ENCODE data around the gene PDIA6. TPM values are rescaled to one million over a fixed set of nuclear protein-coding genes. Genes with fewer than 3 reads are reported as not detected.
"Not testable (repeated sequence)": the region's sequence is repeated elsewhere in the genome, so short reads cannot be mapped to it uniquely, and the experiment has no call there.

Gene PDIA6
- total RNA-seq, 1 donor from 2014 or later: 205 TPM

DNA sequence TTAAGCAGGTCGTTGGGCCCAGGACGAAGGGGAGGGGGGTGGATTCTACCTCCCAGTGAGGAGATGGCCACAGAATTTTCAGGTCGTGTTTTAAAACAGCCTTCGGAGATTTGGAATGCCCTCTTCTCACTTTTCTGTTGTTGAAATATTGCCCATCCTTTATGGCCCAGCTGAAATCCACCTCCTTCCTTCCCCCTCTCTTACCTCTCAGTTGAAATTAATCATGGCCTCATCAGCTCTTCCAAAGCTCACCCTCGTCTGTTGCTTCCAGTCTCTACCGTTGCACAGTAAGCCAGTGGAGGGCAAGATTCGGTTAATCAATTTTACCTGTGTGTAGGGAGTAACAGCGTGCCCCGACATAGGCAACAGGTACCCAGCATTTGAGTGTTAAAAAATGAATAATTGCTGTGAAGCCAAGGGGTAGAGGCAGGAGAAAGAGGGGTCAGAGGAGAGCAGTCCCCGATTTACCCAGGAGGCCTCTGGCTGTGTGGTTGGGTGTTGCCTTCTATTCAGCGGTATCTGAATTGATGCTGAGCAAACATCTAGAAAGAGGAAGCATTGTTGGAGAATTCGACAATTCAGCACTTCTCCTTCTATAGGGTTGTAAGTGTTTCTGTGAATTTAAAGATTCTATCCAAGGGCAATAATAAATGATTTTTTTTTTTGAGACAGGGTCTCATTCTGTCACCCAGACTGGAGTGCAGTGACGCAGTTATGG, 8.6 kb upstream of the PDIA6 start:
- no peaks in the 10 kb centered on the region for H3K9me3 Mint-ChIP-seq (ENCODE audit: unreplicated experiment)
- no peaks in the 10 kb centered on the region for H3K4me1 Mint-ChIP-seq (ENCODE audit: unreplicated experiment)
- no peaks in the 10 kb centered on the region for H3K36me3 Mint-ChIP-seq (ENCODE audit: unreplicated experiment)
- H3K4me3 Mint-ChIP-seq (ENCODE audit: unreplicated experiment): no peak overlapping the region
- peaks cover 44% of the 10 kb centered on the region for H3K27me3 Mint-ChIP-seq (ENCODE audit: unreplicated experiment)
- TF ChIP-seq, protein P1, sequence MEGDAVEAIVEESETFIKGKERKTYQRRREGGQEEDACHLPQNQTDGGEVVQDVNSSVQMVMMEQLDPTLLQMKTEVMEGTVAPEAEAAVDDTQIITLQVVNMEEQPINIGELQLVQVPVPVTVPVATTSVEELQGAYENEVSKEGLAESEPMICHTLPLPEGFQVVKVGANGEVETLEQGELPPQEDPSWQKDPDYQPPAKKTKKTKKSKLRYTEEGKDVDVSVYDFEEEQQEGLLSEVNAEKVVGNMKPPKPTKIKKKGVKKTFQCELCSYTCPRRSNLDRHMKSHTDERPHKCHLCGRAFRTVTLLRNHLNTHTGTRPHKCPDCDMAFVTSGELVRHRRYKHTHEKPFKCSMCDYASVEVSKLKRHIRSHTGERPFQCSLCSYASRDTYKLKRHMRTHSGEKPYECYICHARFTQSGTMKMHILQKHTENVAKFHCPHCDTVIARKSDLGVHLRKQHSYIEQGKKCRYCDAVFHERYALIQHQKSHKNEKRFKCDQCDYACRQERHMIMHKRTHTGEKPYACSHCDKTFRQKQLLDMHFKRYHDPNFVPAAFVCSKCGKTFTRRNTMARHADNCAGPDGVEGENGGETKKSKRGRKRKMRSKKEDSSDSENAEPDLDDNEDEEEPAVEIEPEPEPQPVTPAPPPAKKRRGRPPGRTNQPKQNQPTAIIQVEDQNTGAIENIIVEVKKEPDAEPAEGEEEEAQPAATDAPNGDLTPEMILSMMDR (IDR thresholded peaks at IDR 0.05): no peak
- no peak for DNase-seq (ENCODE audit: extremely low spot score, unreplicated experiment)
- no peak overlapping the region for H3K27ac Mint-ChIP-seq (ENCODE audit: unreplicated experiment)

DNA sequence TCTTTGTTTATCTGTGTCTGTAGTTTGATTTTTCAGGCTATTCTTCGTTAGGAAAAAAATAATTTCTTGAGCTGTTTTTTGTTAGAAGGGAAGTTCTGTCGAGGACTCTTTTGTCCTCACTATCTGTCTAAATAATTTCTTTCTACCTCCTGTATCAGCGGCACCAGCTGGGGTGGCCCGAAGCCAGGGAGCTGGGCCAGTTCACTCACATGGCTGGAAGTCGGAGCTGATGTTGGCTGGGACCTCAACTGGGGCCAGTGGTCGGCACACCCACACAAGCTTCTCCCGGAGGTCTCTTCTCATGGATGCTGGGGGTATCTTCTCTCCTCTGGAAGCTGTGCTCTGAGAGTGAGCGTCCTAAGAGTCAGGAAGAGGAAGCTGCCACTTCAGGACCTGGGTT, 8.0 kb upstream of the PDIA6 start:
- Mint-ChIP-seq H3K27ac (ENCODE audit: unreplicated experiment) (no peak overlapping the region), H3K9me3 (ENCODE audit: unreplicated experiment) (no peaks in the 10 kb centered on the region), H3K36me3 (ENCODE audit: unreplicated experiment) (no peaks in the 10 kb centered on the region), H3K4me3 (ENCODE audit: unreplicated experiment) (no peak overlapping the region), H3K27me3 (ENCODE audit: unreplicated experiment) (peaks cover 38% of the 10 kb centered on the region), H3K4me1 (ENCODE audit: unreplicated experiment) (no peaks in the 10 kb centered on the region)
- TF ChIP-seq, protein P1 (IDR thresholded peaks at IDR 0.05): no peak
- no peak for DNase-seq (ENCODE audit: extremely low spot score, unreplicated experiment)

DNA sequence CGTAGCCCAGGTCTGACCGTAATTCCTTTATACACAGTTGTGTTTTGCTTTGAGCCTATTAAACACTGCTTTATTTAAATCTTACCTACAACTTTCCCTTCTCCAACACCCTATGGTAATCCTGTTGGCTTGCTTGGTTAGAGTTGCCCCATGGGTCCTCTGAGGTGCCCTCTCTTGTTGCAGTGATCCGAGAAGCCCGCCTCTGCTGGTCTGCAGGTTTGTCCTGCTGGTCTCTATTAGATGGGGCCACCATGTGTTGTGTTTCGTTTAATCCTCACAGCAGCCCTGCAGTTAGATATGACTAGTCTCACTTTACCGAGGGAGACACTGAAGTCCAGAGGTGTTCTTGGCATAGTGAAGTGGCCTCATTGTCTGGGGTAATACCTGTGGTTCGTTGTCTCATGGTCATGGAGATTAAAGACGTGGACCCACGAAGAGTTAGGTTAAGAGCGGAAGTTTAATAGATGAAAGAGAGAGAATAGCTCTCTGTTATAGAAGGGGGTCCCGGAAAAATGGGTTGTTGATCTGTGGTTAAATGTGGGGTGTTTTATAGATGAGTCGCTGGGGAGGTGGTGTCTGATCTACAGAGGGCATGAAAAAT, 7.2 kb upstream of the PDIA6 start:
- Mint-ChIP-seq H3K4me3 (ENCODE audit: unreplicated experiment) (no peak overlapping the region), H3K27me3 (ENCODE audit: unreplicated experiment) (peaks cover 30% of the 10 kb centered on the region), H3K36me3 (ENCODE audit: unreplicated experiment) (no peaks in the 10 kb centered on the region), H3K4me1 (ENCODE audit: unreplicated experiment) (peaks cover under 1% of the 10 kb centered on the region), H3K9me3 (ENCODE audit: unreplicated experiment) (no peaks in the 10 kb centered on the region), H3K27ac (ENCODE audit: unreplicated experiment) (no peak overlapping the region)
- TF ChIP-seq, protein P1 (IDR thresholded peaks at IDR 0.05): no peak
- no peak for DNase-seq (ENCODE audit: extremely low spot score, unreplicated experiment)

DNA sequence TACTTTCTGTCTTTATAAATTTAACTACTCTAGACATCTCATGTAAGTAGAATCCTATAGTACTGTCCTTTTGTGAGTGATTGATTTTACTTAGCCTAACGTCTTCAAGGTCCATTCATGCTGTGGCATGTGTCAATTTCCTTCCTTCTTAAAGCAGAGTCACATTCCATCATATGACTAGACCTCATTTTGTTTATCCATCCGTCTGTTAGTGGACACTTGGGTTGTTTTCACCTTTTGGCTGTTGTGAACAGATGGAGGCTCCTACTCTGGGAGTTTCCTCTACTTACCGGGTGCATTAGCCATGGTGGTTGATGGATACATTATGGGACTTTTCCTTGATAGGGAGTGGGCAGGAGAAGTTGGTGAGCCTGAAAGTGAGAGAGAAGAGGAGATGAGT, 6.4 kb upstream of the PDIA6 start:
- H3K4me3 Mint-ChIP-seq (ENCODE audit: unreplicated experiment): no peak overlapping the region
- peaks cover 8% of the 10 kb centered on the region for H3K4me1 Mint-ChIP-seq (ENCODE audit: unreplicated experiment)
- no peaks in the 10 kb centered on the region for H3K36me3 Mint-ChIP-seq (ENCODE audit: unreplicated experiment)
- TF ChIP-seq, protein P1 (IDR thresholded peaks at IDR 0.05): no peak
- DNase-seq (ENCODE audit: extremely low spot score, unreplicated experiment): no peak
- no peaks in the 10 kb centered on the region for H3K9me3 Mint-ChIP-seq (ENCODE audit: unreplicated experiment)
- no peak overlapping the region for H3K27ac Mint-ChIP-seq (ENCODE audit: unreplicated experiment)
- H3K27me3 Mint-ChIP-seq (ENCODE audit: unreplicated experiment): peaks cover 25% of the 10 kb centered on the region

DNA sequence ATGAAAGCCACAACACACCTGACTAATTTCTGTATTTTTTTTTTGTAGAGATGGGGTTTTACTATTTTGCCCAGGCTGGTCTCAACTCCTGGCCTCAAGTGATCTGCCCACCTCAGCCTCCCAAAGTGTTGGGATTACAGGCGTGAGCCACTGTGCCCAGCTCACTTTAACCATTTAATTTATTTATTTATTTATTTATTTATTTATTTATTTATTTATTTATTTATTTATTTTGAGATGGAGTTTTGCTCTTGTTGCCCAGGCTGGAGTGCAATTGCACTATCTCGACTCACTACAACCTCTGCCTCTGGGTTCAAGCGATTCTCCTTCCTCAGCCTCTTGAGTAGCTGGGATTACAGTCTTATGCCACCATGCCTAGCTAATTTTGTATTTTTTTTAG, 5.7 kb upstream of the PDIA6 start:
- peaks cover 22% of the 10 kb centered on the region for H3K27me3 Mint-ChIP-seq (ENCODE audit: unreplicated experiment)
- H3K4me3 Mint-ChIP-seq (ENCODE audit: unreplicated experiment); H3K36me3 Mint-ChIP-seq (ENCODE audit: unreplicated experiment); H3K27ac Mint-ChIP-seq (ENCODE audit: unreplicated experiment); H3K9me3 Mint-ChIP-seq (ENCODE audit: unreplicated experiment); DNase-seq (ENCODE audit: extremely low spot score, unreplicated experiment); H3K4me1 Mint-ChIP-seq (ENCODE audit: unreplicated experiment): not testable (repeated sequence)

All from osteocyte (in vitro differentiated cells).